HG03175 (cell line): ENCODE measurements around the gene SEMA5A.

Source experiments
- ATAC-seq: cut with Tn5 transposase; IDR thresholded peaks from one replicate; pipeline ENCODE4 v1.9.1; 2021; ENCODE audit warnings: mild to moderate bottlenecking, moderate library complexity; ENCODE audit not compliant: unreplicated experiment

The SEMA5A gene

DNA sequence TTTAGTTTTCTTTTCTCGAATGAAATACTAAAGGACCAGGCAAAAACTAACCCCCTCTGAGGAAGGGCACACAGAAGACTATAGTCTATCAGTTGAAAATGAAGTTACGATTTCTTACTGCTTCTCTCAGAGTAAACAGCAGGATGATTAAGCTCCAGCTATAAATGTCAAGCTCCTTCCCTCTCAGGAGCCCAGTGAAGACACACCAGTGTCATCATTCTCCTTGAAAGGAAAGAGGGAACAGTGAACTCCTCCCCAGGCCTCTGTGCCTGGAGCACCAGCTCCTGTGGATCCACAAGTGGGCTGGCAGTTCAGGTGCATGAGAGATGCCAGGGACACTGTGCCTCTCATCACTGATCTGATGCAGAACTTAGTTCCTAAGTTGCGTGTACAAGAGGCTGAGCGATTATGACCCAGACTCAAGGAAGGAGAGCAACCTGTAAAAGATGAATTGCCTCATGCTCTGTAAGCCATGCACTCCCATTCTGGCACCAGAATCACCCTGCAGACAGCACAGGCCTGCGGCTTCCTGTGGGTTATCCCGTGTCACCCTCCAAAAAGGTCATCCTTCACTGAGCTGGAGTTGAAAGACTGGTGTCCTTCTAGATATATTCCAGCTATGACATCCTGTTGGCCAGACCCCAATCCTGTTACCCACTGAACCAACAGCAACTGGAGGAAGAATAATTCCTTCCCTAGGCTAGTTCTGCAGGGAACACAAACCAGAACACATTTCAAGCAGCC lies 394.0 kb downstream of the SEMA5A start:
- no peak for ATAC-seq

DNA sequence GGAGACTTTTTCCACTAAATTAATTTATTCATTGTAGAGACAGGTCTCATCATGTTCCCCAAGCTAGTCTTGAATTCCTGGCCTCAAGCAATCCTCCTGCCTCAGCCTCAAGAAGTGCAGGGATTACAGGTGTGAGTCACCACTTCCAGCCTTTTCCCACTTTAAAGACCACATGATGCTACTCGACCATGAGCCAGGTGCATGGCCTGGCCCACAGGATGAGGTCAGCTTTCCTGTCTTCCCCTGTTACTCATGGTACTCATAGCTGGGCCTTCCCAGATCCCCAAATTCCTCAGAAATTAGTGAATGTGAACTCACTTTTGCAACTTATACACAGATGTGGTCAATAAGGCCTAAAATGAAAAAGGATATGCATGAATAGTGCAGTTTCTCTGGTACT lies 395.9 kb downstream of the SEMA5A start:
- ATAC-seq, result no peak

DNA sequence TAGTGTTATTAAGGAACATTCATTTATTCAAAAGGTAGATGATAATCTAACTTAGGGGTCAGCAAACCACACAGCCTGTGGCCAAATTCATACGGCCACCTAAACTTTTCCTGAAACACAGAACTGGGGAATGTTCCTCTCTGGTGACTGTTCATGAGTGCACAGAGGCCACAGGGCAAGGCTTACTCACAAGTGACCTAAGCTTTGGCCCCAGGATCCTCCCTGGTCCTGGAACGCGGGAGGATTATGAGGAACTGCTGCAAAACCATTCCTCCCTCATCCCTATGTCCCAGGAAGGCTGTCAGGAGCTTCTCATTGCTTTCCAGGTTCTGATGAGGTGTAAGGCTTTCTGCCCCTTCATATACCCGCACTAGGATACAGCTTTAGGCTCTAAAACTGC lies 397.6 kb downstream of the SEMA5A start:
- no peak for ATAC-seq

DNA sequence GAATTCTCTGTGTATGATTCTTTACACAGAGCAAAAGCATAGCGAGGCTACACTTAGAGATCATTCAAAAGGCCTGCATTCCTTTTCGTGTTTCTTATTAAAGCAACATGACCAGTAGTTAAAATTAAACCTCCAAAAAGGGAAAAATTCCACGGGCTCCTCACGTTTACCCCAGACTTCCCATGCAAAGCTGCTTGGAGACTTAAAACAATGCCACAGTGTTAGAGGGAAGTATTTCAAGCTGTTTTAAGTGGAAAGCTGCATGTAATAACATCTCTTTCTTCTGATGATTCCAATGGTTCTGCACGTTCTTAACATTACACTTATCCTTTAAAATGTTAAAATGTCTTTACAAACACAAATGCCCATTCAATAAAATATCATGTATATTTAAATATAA lies 405.2 kb downstream of the SEMA5A start:
- no peak for ATAC-seq

DNA sequence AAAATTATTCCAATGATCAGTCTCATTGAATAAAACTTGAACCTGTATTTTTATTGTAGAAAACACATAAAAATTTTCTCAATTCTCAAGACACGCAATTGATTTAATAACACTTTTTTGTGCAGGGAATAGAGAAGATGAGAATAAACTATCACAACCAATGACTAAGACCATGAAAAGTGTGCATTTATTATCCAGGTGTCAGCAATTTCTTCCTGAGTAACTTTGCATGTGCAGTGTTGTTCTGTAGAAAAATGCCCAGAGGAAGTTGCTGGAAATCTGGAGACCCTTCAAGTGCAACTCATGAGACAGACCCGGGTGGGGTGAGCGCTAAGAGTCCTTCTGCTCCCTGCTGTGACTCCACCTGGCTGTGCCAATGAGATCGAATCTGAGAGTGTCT lies 405.7 kb downstream of the SEMA5A start:
- ATAC-seq, result no peak

DNA sequence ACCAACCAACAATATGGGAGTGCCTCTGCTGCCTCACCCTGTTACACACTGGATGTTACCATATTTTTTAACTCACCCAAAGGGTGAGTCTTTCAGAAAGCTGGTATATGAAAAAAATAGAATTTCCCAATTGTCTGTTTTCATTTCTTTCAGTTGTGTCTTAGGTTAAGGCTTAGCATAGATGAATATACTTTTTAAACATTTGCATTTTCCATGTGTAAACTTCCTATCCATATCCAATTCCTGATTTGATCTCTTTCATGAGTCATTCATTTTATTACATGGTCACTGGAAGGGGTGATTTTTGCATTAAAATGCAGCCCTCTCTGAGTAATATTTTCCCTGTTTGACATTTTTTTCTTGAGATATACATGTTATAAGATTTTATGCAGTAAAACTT lies 406.5 kb downstream of the SEMA5A start:
- ATAC-seq, result no peak

DNA sequence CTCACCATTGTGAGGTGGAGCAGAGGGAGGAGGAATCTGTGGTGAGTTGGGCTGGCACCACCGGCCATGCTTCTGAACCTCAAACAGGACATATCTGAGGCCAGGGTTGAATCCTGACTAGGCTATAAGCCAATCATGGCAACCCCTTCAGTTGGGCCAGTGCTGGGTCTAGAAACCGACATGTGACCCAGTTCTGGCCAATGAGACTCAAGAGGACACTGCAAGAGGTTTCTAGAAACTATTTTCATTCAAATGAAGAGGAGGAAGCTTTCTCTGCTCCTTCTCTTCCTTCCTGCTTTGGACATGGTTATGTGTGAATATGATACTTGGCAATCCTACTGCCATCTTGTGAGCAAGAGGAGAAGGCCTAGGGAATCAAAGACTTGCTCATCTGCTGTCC lies 417.7 kb downstream of the SEMA5A start:
- ATAC-seq, result no peak

DNA sequence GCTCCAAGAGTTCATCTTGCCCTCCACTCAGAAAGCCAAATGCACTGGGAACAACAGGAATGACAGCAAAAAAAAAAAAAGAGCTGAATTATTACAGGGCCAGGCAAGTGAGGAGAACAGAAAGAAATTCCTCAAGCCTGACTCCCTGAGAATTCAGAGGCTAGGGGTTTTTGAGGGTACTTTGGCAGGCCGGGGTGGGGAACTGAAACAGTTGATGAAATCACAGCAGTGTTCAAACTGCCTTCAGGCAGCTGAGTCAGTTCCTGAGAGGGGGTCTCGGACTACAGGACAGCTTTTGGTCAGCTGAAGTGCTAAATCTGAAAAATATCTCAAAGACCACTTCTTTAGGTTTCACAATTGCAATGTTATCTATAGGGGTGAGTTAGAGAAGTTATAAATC lies 419.4 kb downstream of the SEMA5A start:
- no peak for ATAC-seq

DNA sequence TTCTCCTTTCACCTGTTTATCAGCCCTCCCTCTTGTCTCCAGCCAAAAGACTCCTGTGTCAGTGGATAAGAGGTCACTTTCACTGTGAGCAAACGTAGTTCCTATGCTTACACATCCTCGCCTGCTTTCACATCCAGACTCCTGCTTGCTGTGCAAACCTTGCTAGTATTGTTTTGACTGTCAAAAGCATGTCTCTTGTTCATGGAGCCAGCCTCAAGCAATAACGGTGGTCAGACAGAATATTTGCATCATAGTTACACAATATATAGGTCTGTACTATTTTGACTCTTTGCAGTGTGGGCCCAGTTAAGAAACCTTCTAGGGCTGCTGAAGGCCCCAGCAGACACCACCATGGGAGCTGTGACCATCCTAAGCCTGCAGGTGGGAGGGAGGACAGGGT lies 420.0 kb downstream of the SEMA5A start:
- peak; percentile 69 for ATAC-seq

DNA sequence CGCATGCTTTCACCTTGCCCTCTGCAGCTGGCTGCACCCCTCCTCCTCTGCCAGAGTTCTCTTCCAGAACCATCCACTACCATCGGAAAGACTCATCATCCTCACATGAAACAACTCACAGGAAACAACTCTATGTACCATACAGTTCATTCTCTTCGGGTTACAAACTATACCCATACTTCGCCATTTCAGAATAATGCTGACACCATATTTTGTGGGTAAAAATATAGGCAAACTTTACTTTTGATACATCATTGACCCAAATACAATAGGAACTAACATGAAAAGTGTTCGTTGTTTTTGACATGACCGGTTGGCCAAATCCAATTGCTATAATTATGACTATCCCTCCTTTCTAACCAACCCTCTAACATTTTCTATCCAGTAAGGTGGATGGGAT lies 421.0 kb downstream of the SEMA5A start:
- no peak for ATAC-seq

DNA sequence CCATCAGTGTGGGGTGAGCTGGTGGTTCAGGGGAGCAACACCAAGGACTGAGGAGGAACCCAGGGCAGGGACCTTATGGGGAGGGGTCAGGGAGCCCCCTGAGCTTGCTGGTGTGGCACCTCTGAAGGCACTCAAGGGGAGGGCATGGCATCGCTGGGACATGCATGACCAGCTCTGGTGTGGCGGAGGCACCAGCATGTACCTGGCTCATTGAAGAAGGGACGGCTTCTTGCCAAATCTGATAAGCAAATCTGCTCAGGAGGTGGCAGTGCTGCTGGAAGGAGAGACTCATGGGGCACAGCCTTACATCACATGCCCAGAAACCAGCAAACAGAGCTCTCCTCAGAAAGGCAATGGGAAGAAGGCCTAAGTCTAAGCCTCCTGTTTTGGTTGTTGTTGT lies 421.8 kb downstream of the SEMA5A start:
- ATAC-seq, result no peak

DNA sequence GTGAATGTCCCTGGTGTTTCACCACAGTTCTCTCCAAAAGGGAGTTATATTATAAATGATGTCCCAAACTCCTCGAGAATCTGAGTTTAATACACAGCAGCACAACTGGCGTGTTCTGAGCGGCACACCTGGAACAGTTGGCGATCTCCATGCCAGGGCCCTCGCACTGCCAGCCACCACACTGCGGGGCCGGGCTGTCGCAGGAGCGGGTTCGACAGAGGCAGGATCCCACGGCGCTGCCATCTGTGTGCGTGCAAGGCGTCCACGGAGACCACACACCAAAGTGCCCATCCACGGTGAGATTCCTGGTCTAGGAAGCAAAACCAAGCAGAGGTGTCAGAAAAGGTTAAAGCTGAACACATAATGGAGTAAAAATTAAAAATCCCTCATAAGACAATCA lies 423.3 kb downstream of the SEMA5A start:
- no peak for ATAC-seq

DNA sequence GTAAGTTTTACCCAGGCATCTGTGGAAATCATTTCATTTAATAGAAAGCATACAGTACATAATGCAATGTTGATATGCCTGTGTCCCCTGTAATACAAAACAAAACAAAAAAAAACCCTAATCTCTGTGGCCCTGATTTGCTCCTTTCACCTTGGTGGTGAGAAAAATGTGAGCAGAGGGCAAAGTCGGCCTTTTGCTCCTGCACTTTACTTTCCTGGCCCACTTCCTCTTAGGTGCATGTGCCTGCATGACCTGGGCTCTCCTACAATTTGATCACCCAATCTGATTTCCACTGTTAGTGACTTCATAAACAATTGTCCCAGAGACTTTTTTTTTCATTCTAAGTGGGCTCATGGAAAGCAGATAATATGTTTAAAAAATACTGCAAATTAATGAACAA lies 424.3 kb downstream of the SEMA5A start:
- ATAC-seq, result no peak

DNA sequence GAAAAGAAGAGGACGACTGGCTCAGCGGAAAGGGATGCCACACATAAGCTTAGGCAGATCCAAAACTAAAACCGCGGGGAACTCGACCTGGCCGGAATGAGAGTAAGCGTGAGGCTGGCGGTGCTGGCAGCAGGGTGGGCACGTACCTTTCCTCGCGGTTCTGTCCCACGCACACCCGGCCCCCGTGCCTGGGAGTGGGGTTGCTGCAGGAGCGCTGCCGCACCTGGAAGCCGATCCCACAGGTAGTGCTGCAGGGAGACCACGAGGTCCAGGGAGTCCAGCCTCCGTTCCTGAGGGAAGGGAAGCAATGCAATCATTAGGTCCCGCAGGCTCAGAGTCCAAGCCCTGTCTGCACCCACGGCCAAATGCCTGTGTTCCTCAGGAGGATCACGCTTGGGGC lies 427.0 kb downstream of the SEMA5A start:
- ATAC-seq, result no peak

DNA sequence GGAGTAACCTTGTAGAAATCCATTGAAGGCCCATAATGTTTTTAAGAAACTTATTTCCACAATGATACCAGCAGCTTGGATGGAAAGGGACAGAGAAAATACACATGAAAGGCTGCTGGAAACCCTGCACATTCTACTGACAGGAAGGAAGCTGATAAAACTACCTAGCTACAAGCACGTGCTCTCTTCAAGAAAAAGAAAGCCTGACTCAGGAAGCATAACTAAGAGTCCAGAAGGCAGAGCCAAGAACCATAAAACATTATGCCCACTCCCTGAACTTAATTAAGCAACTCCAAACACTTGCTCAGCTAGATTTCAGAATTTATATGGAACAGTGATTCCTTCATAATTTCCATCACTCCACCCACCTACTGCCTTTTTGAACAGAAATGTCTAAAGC lies 430.8 kb downstream of the SEMA5A start:
- ATAC-seq, result no peak

DNA sequence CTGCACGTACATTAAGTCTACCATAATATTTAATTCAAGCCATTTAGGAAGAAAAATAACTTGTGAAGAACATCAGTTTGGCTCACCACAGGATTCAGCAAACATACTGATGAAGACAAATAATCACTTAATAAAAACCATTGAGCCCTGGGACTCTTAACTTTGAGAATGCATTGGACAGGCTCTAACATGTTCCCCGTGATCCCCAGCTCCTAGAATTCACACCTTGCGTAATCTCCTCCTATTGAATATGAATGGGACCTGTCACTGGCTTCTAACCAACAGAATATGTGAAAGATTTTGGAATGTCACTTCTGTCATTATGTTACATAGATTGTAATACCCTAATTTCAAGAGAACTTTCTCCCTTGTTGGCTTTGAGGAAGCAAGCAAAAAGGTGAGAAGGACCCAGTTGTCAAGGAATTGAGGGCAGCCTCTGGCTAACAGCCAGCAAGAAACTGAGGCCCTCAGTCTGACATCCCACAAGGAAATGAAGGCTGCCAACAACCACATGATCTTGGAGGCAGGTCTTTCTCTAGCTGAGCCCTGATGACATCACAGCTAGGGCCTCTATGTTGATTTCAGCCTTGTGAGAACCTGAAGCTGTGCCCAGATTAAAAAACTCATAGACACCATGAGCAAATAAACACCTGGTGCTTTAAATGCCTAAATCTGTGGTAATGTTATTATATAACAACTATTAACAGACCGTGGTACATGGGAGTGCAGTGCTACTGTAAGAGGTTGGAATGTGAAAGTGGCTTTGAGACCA lies 433.2 kb downstream of the SEMA5A start:
- ATAC-seq, result no peak

DNA sequence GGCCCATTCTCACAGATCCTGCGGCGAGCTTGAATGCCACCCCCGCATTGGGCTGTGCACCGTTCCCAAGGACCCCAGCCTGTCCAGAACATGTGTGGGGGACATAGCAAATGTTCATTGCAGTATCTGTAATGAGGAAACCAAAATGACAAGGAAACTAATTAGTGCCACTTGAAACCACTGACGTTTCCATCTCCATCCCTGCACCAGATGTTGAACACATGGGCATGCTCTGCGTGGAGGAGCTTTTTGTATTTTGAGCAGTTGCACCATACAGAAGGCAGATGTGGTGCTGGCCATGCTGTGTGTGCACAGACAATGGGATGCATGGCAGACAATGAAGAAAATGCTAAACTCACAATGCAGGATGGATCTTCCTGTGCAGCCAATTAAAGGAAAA lies 437.7 kb downstream of the SEMA5A start:
- ATAC-seq, result no peak

DNA sequence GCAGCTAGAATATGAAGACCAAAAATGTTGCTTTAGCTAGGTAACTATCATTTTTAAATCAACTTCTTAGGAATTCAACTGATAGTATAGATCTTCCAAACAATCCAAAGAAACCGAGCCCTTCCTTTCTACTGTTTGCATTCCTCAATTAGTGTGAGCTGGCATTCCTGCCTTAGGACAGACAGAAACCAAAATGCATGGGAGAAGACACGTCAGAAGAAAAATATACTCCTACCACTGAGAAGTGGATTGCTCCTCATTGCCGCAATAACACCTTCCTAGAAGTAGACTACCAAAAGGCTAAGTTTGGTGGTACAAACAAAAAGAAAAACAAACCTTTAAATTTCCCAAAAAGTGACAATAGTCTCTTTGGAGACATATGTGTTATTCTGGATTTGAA lies 440.0 kb downstream of the SEMA5A start:
- no peak for ATAC-seq

DNA sequence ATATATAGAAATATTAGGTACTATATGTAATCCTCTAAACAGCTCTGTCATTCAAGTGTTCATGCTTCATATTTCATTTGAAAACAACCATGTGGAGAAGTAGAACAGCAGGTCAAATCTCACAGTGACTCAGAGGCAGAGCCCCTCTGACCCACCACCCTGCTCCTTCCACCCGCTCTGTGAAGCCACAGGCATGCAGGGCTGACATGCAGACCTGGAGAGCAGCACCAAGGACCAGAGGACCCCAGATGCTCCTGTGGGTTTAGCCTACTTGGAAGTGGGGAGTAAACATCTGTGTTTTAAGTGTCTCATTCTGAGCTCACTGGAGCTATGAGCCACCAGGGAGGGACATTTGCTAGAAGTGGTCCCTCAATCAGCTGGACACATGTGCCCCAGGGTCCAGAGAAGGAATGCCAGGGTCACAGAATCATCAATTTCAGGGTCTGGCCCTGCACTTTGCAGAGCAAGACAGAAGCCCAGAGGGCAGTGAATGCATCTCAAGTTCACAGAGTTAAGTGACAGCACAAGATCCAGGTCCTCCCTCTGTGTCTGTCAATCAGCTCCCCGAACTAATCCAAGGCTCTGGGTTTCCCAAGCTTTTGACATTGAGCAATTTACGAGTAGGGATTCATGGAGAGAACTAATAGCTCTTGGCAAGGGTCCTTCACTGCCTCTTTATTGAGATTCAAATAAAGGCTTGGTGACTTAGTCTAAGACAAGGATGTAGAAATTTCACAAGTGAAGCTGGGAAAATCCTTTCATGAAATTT lies 441.1 kb downstream of the SEMA5A start:
- no peak for ATAC-seq

DNA sequence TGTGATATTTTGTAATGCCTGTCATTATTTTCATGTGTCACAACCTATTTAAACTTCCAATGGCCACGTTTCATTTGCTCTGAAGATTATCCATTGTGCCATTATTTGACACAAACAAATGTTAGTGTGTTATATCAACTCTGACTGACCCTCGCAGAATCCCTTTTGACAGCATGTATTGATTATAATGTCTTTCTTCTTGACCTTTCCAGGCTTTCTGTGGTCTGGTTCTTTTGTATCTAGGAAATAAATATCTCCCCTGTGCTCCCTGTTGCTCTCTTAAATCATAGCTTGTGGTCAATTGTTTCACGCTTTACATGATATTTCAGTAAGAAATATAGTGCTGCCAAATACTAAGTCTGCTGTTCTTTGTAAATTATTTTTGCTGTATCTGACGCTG lies 442.6 kb downstream of the SEMA5A start:
- no peak for ATAC-seq

DNA sequence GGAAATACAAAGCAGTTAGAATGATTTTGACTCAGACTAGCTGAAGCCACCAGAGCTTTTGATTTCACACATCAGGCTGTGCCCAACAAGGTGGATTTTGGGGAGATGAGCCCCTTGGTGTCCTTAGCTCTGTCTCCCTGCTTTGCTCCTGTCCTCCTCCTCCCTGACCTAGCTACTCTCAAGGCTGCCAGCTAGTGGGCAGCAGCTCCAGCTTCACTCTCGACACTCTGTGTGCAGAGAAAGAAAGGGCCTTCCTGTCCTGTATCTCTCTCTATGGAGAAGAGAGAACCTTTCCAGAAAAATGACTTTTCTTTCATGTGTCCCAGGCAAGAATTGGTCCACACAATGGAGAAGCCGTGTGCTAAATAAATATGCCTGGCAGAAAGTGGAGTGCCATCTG lies 446.2 kb downstream of the SEMA5A start:
- no peak for ATAC-seq

DNA sequence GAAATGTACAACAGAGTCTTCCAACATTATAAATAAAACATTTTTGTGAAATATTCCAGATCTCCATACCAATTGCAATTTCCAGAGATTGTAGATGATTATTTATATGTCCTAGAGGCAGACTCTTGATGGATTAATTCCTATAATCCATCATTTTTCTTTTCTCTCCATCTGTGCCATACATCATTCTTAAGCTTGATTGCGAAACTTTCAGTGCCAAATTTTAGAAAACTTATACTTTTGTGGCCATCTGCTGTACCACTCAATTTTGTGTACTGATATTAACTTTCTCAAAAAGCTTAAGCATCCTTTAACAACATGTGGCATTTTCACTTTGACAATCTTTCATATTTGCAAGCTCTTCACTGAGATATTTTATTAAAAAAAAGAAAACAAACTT lies 446.9 kb downstream of the SEMA5A start:
- ATAC-seq, result no peak
